ENCODE results near the gene ADAM12. TPM values are rescaled to one million over a fixed set of nuclear protein-coding genes. Genes with fewer than 3 reads are reported as not detected.

ADAM12 gene
- total and polyA plus RNA-seq, 11 donors, result 0.04 to 11.2 (median 0.82) TPM; not detected in 1

GRCh38 chr10:126170776-126171175, 217.5 kb downstream of the ADAM12 start:
- H3K27ac ChIP-seq, result peak overlapping the region in 2 of 12 donors; percentile 30 to 61
- 71 to 89% (median 77%) methylated on average over 2 of the region's 2 CpGs for WGBS, 4 donors
- no peak overlapping the region for H3K4me3 ChIP-seq
- peaks cover 0 to 8% (median 0%) of the 10 kb centered on the region in 12 donors for H3K4me1 ChIP-seq
- no peak for TF ChIP-seq CTCF (IDR thresholded peaks at IDR 0.05)
- TF ChIP-seq POLR2A (IDR thresholded peaks at IDR 0.05), result no peak
- no peaks in the 10 kb centered on the region for H3K36me3 ChIP-seq
- H3K9me3 ChIP-seq, result no peaks in the 10 kb centered on the region
- ATAC-seq (no peak), DNase-seq (no peak)
- intact Hi-C loops (cut with DNase I), result no loop called here
- peaks cover 0 to 4% (median 0%) of the 10 kb centered on the region in 9 donors for H3K27me3 ChIP-seq

GRCh38 chr10:126170371-126170770, 217.9 kb downstream of the ADAM12 start:
- Histone ChIP-seq H3K9me3 (no peaks in the 10 kb centered on the region), H3K27ac (no peak overlapping the region), H3K36me3 (no peaks in the 10 kb centered on the region), H3K4me3 (no peak overlapping the region), H3K27me3 (peaks cover 0 to 4% (median 0%) of the 10 kb centered on the region in 9 donors), H3K4me1 (peaks cover 0 to 8% (median 0%) of the 10 kb centered on the region in 12 donors)
- DNase-seq, result no peak
- WGBS, 4 donors, result 79 to 85% (median 83%) methylated on average over 4 of the region's 4 CpGs
- no peak for TF ChIP-seq POLR2A (IDR thresholded peaks at IDR 0.05)
- no peak for TF ChIP-seq CTCF (IDR thresholded peaks at IDR 0.05)
- intact Hi-C loops (cut with DNase I), result no loop called here
- ATAC-seq, result no peak

GRCh38 chr10:126169899-126170298, 218.4 kb downstream of the ADAM12 start:
- Histone ChIP-seq H3K27ac (no peak overlapping the region), H3K9me3 (no peaks in the 10 kb centered on the region), H3K4me3 (no peak overlapping the region), H3K27me3 (peaks cover 0 to 4% (median 0%) of the 10 kb centered on the region in 9 donors), H3K4me1 (peaks cover 0 to 8% (median 0%) of the 10 kb centered on the region in 12 donors), H3K36me3 (no peaks in the 10 kb centered on the region)
- no peak for TF ChIP-seq CTCF (IDR thresholded peaks at IDR 0.05)
- TF ChIP-seq POLR2A (IDR thresholded peaks at IDR 0.05), result no peak
- ATAC-seq (no peak), DNase-seq (no peak)
- 67 to 74% (median 69%) methylated on average over 7 of the region's 7 CpGs for WGBS, 4 donors
- intact Hi-C loops (cut with DNase I), result no loop called here

- Histone ChIP-seq H3K9me3 (no peaks in the 10 kb centered on the region), H3K27ac (no peak overlapping the region), H3K36me3 (no peaks in the 10 kb centered on the region), H3K27me3 (peaks cover 0 to 4% (median 0%) of the 10 kb centered on the region in 9 donors), H3K4me1 (peaks cover 0 to 8% (median 0%) of the 10 kb centered on the region in 12 donors), H3K4me3 (no peak overlapping the region)
- WGBS, 4 donors, result 85 to 88% (median 86%) methylated on average over 7 of the region's 7 CpGs
- DNase-seq, result no peak
- no peak for ATAC-seq
- intact Hi-C loops (cut with DNase I), result no loop called here
- no peak for TF ChIP-seq CTCF (IDR thresholded peaks at IDR 0.05)
- TF ChIP-seq POLR2A (IDR thresholded peaks at IDR 0.05), result no peak
Measured at GRCh38 chr10:126166797-126167196, 221.5 kb downstream of the ADAM12 start.
